SK-N-DZ (cell line): Measurements from ENCODE around the gene TSPAN5.

Experiments used
- DNase-seq: peaks from one replicate; pipeline ENCODE4 v3.0.0-alpha.2; 2015; ENCODE audit warnings: low spot score

The TSPAN5 gene

DNA sequence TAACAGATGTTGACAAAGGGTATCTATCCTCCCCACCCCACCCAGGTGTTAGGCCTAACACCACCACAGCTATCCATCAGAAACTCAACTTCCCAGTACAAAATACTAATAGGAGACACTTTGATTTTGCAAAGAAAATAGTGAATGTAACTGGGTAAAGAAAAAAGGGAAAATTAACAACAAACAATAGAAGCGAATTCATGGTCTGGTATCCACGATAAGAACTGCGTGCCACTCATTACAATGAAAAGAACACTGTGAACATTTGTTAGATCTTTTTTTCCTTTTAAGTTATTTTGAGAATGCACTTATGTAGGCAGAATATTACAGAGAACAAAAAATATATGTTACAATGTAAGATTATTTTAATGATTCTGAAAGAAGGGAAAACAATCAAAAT is 12.0 kb downstream of the TSPAN5 start:
- DNase-seq = no peak

DNA sequence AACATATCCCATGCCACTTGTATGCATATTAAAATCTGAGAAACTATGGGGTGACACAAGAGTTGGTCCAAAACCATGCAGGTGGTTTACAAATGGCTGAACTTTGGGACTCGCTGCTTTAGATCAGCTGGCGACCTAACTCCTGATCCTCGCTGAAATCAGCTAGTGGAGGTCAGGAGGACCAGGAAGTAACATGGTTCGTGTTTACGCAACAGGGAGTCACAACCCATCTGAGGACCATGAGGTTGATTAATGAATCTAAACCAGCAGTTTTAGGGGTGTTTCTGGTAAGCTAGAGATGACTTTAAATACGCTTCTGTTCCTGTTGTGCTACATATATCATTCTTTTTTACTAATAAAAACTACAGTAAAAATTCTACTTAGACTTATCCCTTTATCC is 12.9 kb downstream of the TSPAN5 start:
- no peak for DNase-seq

DNA sequence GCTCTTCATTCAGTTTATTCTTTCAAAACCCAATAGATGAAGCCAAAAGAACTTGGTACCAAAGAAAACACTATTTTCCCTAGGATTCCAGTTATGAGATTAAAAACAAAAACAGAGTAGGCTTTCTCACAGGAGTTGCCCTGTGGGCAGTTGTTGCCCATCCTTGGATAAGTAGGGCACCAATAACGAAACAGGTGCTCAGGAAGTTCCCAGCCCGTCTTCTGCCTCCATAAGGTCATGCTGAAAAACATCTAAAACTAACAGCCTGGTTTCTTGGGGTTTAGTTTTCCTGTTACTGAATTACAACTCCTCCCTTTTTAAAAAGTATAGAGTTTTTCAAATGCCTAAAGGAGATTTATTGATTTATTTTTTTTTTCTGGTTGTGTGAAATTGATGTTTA is 14.7 kb downstream of the TSPAN5 start:
- no peak for DNase-seq

DNA sequence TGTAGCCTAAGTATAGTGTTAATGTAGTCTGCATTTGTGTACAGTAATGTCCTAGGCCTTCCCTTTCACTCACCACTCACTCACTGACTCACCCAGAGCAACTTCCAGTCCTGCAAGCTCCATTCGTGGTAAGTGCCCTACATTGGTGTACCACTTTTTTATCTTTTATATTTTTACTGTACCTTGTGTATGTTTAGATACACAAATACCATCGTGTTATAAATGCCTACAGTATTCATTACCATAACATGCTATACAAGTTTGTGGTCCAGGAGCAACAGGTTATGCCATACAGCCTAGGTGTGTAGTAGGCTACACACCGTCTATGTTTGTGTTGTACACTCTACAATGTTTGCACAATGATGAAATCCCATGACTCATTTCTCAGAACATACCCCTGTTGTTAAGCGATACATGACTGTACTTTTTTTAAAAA is 15.4 kb downstream of the TSPAN5 start:
- DNase-seq = no peak

DNA sequence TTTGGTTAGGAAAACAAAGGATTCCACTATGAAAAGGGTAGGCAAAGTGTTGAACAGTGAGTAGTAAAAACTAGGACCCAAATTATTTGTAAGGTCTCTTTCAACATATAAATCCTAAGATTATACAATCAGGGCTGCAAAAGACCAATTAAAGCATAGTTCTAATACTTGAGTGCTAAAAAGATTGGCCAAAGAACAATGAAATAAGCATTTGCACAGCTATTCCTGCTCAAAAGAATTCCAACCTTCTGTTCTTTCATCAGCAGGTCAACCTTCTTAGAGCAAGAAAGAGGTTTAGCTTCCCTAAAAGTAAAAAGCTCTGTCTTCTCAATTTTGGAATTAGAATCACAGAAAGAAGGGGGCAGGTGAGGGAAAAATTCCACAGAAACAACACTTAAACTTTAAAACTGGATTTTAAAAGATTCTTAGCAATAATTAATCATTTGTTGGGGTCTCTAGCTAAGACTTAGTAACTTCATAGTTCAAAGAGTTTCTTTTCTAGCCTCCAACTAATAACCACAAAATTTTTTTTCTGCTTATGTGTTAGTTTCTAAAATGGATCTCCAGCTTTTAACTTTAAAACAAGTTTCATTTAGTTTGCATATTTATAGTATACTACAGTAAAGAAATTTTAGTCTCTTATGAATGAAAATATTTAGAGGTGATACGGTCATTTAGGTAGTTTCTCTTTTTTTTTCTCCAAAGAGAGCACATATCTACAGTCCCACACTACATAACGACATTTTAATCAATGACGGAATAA is 16.3 kb downstream of the TSPAN5 start:
- DNase-seq = no peak

DNA sequence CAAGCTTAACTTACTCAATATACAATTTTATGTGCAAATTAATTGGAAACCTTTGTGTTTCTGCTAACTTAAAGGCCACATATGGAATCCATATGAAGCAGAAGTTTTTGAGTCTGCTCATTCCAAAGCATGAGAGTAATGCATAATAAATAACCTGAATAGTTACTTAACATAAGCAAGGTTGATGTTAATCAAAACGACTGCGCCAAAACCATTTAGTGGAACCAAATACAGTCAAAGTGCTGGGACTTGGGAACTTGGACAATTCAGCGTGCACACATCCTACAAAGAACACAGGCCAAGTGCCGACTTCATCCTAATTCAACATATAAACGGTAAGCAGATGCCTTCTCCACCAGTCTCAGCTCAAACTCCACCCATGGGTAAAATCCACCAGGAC is 17.0 kb downstream of the TSPAN5 start:
- no peak for DNase-seq

DNA sequence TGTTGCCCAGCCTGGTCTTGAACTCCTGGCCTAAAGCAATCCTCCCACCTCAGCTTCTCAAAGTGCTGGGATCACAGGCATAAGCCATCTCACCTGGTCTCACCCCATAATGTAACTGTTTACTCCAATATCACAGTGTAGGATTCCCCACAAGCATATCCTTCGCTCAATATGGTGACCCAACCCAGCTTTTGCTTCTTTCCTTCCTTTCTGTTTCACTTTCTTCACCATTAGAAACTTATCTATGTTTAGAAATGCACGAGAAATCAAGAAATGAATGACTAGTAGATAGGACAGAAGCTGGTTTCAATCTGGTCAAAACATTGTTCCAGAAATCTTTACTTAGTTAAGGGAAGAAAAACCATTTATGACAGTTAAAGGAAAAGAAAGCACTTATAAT is 18.9 kb downstream of the TSPAN5 start:
- no peak for DNase-seq

DNA sequence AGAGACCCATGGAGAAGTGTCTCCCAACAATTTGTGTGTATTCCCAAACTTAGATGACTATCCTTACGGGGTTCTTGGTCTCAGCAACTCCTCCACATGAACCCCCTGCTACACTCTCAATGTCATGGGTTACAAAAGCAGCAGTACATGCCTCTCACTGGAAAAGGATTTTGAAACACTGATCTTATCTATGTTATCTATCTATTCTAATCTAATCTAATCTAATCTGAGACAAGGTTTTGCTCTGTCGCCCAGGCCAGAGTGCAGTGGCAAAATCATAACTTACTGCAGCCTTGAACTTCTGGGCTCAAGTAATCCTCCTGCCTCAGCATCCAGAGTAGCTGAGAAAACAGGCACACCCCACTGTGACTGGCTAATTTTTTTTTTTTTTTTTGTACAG is 19.3 kb downstream of the TSPAN5 start:
- DNase-seq = no peak

DNA sequence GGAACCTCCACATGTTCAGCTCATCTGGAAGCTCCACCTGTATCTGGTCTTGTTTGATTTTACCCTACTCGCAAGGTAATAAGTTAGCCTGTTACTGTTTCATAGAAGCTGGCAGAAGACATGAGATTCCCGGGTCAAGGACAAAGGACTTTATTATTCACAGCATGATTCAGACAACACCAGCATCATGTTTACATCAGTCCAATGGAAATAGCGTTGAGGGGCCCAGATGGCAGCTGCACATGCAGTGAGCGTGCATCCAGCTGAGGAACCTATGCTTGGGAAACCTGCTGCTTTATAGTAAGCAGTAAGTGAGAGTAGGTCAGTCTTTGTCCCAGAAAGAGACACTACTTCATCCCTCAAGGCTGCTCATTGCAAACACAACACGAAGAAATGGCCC is 19.8 kb downstream of the TSPAN5 start:
- no peak for DNase-seq

DNA sequence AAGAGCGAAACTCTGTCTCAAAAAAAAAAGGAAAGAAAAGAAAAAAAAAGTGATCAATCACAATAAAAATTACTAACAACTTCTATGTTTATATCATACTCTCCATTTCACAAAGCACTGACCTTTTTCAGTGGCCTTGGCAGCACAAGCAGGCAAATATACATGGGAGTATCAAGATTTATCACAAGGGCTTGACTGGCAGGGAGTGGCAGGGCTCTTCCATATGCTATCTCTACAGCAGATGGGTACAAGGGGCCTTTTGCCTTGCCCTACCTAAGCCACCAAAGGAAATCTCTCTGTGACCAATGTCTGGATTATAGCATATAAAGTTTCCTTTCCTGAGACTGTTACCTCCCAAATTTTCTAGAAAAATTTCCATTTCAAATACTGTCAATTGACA is 24.4 kb downstream of the TSPAN5 start:
- DNase-seq = no peak

DNA sequence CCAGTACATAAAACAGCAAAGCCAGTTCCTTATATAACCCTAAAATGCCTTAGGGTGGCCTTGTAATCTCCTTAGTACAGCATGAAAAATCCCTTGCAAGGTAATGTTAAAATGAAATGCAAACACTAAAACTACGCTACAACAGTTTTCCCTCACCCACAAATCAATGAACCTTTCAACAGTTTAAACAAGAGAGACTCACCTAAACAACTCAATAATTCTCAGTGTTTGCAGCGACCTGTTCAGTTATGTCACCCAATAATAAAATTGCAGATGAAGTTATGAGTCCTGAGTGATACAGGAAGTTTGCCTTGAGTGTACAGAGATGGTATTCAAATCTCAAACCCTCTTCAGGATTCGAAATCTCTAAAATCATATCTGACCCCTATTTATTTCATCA is 25.3 kb downstream of the TSPAN5 start:
- DNase-seq = no peak

DNA sequence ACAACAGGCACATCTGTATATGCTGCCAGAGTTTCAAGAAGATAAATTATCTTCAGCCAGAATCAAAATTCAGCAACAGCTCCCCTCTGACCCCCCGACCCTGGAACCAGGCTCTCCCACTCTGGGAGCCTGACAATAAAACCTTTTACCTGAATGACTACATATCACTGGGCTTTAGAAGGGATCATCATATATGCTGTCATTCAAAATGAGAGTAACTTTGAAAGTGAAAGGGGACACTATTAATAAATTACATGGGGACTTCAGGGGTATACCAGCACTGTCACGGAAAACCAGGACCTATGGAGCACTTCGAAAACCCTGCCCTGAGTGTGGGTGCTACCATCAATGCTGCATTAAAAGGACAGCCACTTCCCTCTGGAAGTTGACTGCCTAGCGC is 26.2 kb downstream of the TSPAN5 start:
- no peak for DNase-seq

DNA sequence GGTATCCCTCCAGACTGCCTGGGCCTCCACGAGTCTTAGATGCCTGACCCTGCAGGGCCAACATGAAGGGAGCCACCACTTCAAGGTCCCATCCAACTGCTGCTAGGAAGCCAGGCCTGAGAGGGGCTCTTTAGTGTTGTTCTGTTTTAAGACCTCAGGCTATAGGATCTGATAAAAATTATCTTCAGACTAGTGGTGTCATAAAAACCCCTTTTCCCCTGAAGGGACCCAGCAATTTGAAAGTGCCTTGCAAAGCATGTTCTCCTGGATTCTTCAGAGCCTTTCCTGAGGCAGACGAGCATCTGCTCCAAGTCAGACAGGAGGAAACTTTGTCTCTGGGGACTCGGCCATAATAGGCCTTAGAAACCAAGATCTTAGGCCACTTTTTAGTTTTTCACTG is 26.9 kb downstream of the TSPAN5 start:
- no peak for DNase-seq

DNA sequence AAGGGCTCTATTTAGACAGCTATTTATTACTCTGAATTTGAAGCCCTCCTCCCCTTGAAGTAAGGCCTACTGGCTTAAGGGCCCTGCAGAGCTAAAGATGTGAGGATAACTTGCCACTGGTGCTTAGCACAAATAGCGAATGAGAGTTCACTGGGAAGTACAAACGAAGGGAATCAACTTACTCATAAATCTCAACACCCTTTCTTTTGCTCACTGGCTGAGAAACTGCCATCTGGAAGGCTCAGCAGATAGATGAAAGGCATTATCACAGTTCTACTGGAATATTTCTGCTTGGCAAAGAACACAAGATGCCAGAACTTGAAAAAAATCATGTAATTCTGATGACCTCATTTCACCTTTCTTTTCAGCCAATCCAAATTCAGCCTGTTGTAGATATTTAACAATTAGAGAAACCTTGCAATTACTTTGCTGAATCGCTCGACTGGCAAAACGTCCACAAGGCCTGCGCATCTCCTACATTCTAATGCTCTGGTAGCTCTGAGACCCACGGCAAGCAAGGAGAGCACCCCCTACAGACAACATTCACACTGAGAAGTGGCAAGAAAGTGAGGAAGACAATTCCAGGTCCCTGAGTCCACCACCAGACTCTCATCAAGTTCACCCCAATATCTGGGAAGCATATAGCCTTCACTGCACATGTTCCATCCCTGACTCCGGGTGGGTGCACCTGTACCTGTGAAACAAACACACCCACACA is 27.5 kb downstream of the TSPAN5 start:
- DNase-seq = no peak

DNA sequence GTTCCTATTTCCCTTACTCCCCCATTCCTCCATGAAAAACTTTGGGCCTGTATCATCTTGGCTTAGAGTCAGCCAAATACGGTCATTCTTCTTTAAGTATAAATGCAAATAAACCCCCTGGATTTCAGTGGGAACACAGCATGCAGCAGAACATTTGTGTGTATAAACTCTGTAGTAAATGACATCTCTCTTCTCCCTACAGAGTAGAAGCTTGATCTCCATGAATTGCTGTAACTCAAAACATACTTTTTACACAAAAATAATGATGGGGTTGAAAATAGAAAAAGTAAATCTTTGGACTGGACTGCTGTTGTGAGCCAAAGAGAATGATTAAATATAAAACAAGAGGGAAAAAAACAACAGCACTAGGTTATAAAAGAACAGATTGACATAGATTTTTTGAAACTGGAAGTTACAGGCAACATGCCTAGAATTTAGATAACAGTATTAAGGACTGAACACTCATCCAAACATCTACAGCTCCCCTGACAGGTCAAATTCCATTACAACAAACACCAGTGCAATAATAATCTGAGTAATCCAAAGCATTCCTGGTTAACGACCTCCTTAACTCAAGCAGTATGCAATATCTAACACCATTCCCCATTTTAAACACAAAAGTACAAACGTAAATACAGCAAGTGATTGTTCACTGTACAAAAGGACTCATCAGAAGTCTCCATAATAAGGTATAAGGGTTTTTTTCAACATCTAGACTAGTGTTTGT is 30.7 kb downstream of the TSPAN5 start:
- DNase-seq = no peak

DNA sequence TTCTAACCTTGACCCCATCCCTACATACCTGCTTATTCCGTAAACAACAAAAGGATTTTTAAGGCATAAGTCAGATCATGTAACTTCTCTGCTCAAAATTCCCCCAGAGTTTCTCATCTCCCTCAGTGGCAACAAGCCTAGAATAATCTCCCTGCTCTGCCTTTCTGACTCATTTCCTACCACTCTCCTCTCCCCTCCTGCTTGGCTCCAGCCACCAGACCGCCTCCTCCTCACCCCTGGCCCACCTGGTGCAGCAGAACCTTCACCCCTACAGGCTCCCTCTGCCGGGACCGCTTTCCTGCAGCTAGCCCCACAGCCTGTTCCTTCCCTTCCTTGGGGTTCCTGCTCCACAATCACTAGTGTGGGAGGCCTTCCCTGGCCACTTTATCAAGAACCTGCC is 32.1 kb downstream of the TSPAN5 start:
- no peak for DNase-seq

DNA sequence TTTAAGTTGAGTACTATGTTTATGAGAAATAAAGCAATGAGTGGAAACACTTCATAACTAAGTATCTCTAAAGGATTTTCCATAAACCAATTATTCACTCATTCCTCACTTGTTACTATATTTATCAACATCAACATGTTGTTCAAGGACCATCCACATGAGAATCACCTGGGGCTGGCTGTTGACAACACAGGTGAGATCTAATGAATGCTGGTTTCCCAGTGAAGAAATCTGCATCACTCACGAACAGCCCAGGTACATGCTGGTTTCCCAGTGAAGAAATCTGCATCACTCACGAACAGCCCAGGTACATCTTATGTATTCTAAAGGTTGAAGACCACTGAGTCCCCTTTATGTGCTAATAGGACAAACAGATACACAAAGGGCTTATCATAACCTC is 32.5 kb downstream of the TSPAN5 start:
- DNase-seq = no peak

DNA sequence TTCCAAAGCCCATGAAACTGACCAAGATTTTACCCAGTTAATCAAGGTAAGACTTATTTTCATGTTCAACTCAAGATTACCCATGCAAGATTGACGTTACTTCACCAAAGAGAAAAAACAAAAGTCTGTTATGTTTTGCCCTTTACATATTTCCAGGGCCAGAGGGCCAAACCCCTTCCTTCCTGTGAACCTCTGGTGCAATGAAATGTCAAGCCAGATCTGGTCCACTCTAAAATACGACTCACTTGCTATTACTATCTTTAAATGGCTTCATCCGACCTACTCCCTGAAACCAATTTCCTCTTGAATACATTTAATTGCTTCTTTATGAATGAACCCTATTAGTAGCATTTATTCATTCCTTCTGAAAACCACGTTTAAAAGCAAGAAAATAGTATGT is 33.0 kb downstream of the TSPAN5 start:
- DNase-seq = no peak

DNA sequence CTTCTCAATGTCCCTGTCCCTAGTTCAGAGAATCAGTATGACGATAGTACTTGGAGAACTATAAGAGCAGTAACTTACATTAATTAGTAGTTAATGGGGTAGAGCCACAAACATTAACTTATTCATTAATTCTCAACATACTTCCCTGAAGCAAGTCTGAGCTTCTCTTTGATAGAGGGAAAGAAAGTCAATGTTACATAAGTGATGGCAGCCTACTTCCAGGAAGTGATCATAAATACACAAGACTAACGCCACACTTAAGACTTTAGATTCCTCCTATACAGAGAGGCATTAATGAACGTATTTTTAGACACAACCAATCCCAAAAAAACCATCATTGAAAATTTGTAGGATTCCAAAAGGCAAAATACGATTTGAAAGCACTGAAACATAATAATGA is 33.8 kb downstream of the TSPAN5 start:
- DNase-seq = no peak

DNA sequence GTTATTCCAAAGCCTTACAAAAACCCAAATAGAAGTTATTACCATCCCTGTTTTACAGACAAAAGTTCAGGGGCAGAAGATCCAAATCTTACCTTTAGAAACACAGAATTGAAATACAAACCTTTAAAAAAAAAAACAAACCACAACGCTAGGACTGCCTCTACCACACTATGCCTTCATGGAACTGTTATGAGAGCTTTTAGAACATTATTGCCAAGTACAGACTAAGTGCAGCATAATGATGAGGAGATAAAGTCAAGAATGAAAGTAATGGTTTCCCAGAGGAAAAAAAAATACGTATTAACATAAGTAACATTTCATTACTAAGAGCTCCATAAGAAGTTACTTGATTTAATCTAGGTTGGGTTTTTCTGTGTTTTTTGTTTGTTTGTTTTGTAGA is 34.3 kb downstream of the TSPAN5 start:
- no peak for DNase-seq

DNA sequence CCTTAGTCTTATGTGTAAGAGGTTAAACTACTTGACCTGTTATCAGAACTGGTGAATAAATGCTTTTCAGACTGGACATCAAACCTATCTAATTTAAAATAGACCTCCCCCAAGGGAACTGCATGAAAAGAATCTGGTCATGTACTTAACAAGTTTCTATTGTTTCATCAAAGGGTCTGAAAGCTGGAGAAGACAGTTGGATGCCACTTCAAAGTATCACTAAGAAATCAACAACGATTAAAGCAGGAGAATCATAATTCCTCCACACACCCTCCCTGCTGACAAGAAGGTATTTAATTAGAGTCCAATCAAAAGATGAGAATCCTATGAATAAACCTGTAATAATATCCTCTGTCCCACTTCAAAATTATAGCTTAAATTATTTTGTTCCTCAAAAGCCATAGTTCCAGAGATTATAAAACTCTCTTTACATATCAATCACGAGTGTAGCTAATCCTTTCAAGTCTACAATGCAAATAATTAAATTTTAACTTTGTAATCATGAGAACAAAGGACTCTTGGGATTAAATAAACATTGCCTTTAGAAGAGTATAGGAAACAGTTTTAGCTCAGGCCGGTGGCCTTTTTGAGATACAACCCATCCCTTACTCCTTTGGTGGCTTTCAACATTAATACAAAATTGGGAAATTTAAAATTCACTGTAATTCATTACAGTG is 35.1 kb downstream of the TSPAN5 start:
- DNase-seq = no peak

DNA sequence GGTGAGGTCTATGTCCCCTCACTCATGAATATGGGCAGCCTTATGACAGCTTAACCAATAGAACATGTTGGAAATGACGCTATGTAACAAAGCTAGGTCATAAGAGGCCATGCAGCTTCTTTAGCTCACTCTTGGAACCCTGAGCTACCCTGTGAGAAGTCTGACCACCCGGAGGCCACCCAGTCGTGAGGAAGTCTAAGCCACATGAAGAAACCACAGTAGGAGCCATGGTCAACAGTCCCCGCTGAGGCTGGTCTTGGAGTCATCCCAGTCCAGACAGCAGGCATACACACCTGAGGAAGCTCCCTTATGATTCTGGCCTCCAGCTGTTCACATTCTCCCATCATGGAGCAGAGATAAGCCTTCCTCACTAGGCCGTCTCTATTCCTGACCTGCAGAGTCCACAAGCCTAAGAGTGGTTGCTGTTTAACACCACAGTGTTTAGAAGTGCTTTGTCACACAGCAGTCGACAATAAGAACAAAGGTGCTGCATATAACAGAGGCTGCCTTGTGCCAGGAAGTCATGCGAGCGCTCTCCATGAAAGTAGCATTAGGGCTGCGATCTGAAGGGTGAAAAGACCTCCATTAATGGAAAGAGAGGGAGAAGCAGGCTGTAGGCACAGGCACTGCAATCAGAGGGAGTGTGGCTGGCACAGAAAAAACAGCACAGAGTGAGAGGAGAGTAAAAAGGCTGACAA is 38.2 kb downstream of the TSPAN5 start:
- DNase-seq = no peak
